ENCODE data around the gene B3GALT5.

GRCh38 chr21:39705849-39706248 lies 93.1 kb downstream of the B3GALT5 start:
- TF ChIP-seq TAF1 (IDR thresholded peaks at IDR 0.05; ENCODE audit: borderline replicate concordance, insufficient read depth, low read length) (no peak), SIN3A (IDR thresholded peaks at IDR 0.05; ENCODE audit: borderline replicate concordance, insufficient read depth, low read length) (no peak), POLR2AphosphoS5 (IDR thresholded peaks at IDR 0.05; ENCODE audit: low read depth, low read length) (no peak)
- TF ChIP-seq, protein P1, sequence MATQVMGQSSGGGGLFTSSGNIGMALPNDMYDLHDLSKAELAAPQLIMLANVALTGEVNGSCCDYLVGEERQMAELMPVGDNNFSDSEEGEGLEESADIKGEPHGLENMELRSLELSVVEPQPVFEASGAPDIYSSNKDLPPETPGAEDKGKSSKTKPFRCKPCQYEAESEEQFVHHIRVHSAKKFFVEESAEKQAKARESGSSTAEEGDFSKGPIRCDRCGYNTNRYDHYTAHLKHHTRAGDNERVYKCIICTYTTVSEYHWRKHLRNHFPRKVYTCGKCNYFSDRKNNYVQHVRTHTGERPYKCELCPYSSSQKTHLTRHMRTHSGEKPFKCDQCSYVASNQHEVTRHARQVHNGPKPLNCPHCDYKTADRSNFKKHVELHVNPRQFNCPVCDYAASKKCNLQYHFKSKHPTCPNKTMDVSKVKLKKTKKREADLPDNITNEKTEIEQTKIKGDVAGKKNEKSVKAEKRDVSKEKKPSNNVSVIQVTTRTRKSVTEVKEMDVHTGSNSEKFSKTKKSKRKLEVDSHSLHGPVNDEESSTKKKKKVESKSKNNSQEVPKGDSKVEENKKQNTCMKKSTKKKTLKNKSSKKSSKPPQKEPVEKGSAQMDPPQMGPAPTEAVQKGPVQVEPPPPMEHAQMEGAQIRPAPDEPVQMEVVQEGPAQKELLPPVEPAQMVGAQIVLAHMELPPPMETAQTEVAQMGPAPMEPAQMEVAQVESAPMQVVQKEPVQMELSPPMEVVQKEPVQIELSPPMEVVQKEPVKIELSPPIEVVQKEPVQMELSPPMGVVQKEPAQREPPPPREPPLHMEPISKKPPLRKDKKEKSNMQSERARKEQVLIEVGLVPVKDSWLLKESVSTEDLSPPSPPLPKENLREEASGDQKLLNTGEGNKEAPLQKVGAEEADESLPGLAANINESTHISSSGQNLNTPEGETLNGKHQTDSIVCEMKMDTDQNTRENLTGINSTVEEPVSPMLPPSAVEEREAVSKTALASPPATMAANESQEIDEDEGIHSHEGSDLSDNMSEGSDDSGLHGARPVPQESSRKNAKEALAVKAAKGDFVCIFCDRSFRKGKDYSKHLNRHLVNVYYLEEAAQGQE (IDR thresholded peaks at IDR 0.05; ENCODE audit: insufficient read depth in 1 of 2, low read depth in 2 of 2, low read length in 2 of 2), result no peak
